HTR-8/SVneo (cell line): ENCODE data around the gene TMEM156.

ENCODE experiments used
- DNase-seq: peaks from one replicate; pipeline ENCODE4 v3.0.0; 2011; ENCODE audit warnings: low spot score, mixed read lengths; ENCODE audit not compliant: insufficient read length
- FAIRE-seq: peaks from 2 replicates; lab custom pipeline; 2011; peaks lifted over from hg19 to GRCh38; lab: Jason Lieb, UNC

The TMEM156 gene

DNA sequence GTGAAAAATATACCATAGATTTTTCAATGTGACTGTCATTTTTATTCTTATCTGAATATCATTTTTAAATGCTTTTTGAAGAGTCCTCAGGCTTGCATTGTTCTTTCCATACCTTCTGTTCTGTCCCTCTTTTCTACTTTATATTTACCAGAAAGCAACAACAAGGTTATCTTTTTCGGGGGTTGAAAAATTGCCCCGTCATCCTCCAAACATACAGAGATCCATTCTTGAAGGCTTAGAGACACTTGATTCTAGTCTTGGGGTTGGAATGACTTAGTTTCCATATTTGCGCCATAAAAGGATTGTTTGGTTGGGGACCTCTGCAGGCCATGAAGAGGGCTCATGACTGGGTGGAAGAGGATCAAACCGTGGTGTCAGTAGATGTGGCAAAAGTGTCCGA is 101.1 kb downstream of the TMEM156 start:
- DNase-seq (no peak), FAIRE-seq (no peak)

DNA sequence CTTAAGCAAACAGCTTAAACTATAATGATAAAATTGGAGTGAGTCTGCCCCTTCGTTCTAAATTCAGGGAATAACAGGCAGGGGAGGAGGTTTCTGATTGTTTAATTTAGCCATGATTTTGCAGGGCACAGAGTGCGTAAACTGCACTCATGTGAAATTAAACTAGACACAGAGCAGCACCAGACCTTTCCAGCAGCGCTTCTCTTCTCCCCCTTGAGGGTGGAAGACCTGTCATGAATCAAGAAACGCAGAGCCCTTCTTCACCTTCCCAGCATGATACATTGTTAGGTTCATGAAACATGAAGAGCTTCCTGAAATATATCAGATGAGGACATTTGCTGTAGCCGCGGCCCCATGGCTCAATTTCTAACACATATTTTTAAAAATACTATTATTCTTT is 101.5 kb downstream of the TMEM156 start:
- DNase-seq (no peak), FAIRE-seq (no peak)

DNA sequence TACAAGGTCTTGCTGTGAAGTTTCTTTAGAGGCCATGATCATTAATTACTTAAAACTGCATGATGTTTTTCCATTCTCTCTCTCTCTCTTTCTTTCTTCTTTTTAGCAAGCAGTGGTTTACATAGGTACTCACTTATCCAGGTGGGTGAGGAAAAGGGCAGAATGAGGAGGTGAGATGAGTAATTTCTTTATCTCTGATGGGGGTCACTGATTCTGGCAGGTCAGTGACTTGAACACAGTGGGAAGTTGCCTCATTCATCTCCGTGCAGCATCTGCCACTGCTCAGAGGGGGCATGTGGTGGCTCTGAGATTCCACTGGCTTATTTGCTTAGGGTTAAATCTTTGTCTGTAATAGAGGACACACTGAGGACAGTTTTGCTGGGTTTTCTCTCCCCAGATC is 102.0 kb downstream of the TMEM156 start:
- no peak for DNase-seq
- FAIRE-seq, result no peak

GRCh38 chr4:38928974-38929373 is 103.2 kb downstream of the TMEM156 start:
- DNase-seq (no peak), FAIRE-seq (no peak)

GRCh38 chr4:38928568-38928967 is 103.6 kb downstream of the TMEM156 start:
- no peak for DNase-seq
- FAIRE-seq, result no peak

DNA sequence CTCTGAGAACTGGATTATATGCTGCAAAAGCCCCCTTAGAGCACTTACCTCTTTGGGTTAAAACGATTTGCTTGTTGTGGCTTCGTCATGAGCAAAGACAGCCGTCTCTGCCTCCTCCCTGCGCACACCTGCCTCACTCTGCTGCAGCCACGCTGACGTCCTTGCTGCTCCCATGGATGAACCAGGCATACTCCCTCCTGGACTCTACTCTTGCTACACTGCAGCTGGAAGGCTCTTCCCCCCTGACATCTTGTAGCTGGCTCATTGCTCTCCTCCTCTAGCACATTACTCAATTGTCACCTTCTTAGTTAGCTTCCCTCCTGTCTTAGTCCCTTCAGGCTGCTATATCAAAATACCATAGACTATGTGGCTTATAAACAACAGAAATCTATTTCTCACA is 105.3 kb downstream of the TMEM156 start:
- no peak for DNase-seq
- FAIRE-seq, result peak; percentile 20

DNA sequence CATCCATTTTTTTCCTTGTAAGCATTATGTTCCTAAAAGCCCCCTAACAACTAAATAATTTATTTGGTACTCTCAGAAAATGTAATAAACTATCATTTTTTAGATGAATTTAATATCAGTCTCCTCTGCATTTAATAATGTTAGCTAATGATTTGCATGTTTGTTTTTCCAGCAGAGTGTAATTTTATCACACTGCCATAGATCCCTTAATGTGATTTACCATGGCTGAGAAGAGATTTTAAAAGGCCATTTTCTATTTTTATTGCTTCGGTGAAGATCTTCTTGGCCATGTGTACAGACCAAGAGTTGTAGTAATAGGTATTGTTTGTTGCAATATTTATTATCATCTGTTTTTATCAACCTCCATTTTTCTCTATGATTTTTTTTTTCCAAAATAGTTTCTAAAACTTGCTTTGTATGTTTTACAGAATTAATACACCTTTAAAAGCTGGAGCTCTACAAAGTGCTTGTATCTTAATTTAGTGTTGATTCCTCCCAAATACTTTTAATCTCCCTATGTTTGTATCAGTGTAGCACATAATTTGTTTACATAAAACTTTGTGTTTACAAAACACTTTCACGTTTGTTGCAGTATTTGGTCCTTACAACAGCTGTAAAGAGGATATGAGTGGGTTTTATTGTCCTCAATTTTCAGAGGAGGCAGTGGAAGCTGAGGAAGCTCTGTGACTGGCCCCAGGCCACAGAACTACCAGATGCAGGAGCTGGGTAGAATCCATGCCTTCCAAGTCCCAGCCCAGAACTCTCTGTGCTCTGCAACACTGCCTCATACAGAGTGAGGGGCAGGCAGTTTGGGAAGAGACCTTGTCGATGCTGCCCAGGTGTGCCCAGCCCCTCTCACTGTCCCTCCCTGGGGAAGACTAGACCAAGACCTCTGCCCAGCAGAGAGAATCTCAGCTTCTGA is 106.5 kb downstream of the TMEM156 start:
- no peak for FAIRE-seq
- DNase-seq, result no peak

- DNase-seq (no peak), FAIRE-seq (no peak)
Observed at GRCh38 chr4:38924353-38924752, 107.9 kb downstream of the TMEM156 start.

DNA sequence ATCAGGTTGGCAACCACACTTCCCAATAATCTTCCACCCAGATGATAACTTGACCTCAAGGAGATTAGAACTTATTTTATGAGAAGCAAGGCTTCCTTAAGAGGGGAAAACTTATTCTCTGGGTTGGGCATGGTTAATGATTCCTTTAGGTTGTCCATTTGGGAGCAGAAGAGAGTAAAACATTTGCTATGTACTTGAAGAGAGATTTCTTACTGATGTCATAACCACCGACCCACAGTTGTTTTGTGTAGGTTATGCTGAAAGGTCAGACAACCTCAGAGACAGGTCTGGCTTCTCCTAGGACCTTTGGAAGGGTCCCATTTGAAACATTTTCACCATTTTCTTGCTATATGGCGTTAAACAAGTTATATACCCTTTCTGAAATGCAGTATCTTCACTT is 108.5 kb downstream of the TMEM156 start:
- DNase-seq (no peak), FAIRE-seq (no peak)

DNA sequence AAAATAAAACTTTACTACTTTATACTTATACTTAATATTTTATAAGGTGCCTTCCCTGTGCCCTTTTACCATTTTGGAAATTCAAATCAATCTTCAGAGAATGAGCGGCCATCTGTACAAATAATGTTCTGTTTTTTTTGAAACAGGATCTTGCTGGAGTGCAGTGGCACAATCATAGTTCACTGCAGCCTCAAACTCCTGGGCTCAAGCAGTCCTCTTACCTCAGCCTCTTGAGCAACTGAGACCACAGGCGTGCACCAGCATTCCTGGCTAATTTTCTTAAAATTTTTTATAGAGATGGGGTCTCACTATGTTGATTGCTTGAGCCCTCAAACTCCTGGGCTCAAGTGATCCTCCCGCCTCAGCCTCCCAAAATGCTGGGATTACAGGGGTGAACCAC is 111.1 kb downstream of the TMEM156 start:
- no peak for DNase-seq
- FAIRE-seq, result no peak

GRCh38 chr4:38920677-38921076 is 111.5 kb downstream of the TMEM156 start:
- DNase-seq (no peak), FAIRE-seq (no peak)

GRCh38 chr4:38920186-38920585 is 112.0 kb downstream of the TMEM156 start:
- DNase-seq (no peak), FAIRE-seq (no peak)

- DNase-seq (no peak), FAIRE-seq (no peak)
Observed at GRCh38 chr4:38919494-38919893, 112.7 kb downstream of the TMEM156 start.

- DNase-seq (no peak), FAIRE-seq (no peak)
Observed at GRCh38 chr4:38917481-38918025, 114.7 kb downstream of the TMEM156 start.
